ENCODE data around the gene RBFOX2. TPM values are rescaled to one million over a fixed set of nuclear protein-coding genes. Genes with fewer than 3 reads are reported as not detected.

RBFOX2 gene
- total and polyA plus RNA-seq, 4 donors: 29.9 to 152 (median 80.0) TPM

DNA sequence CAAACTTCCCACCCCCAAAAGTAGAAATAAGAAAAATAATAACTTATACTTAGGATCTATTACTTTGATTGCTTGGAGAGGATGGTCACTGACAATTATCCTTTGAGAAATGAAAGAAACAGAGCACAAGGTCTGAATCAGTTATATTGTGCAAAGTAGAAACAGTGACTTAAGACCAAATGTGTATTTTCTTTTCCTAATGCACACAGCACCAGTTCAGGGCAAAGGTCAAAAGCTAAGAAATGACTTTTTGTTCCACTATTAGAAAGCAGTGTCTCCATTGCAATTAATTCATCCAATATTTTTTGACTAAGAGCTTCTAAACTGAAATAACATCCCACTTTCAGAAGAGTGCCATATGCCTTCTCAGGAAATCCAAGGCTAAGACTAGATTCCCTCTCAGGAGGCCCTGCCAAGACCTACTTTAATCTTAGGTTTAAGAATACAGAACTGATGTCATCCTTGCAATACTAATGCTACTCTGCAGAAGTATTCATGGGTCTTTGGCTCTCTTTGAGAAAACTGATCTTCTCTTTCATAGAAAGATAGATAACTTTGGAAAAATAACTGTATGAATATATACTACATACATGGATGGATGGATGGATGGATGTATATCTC lies 164.0 kb downstream of the RBFOX2 start:
- no peak for ATAC-seq (ENCODE audit: low FRiP score)
- no peak overlapping the region for H3K27ac ChIP-seq (ENCODE audit: low read depth in 1 of 2, low read length in 2 of 2)
- H3K27me3 ChIP-seq (ENCODE audit: control insufficient read depth in 1 of 2, insufficient read depth in 2 of 2, low read length in 1 of 2): no peaks in the 10 kb centered on the region
- H3K9me3 ChIP-seq (ENCODE audit: control insufficient read depth, low read length): no peaks in the 10 kb centered on the region
- intact Hi-C loops (cut with DNase I): no loop called here
- no peaks in the 10 kb centered on the region for H3K36me3 ChIP-seq (ENCODE audit: control insufficient read depth in 1 of 2, insufficient read depth in 2 of 2, low read length in 1 of 2)
- H3K4me3 ChIP-seq (ENCODE audit: low read length in 2 of 2): no peak overlapping the region
- no peak for DNase-seq
- peaks cover 5 to 7% of the 10 kb centered on the region in 2 donors for H3K4me1 ChIP-seq (ENCODE audit: control insufficient read depth in 1 of 2, insufficient read depth in 2 of 2, low read length in 2 of 2)

DNA sequence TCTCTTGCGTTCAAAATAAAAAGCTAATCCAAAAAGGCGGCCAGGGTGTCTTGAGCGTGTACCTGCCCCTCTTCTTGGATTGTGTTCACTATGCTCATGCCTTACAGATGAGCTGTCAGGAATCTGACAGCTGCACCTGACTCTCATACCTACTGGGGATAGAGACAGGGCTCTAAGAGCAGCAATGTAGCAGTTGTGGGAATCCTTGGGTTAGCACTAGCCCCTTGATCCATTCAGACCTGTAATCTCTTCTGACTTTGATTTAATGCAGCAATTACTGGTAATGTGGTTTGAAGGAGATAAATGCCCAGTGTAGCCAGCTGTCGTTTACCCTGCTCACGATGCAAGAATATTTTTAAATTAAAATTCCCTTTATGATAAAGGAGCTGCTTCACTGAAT lies 165.2 kb downstream of the RBFOX2 start:
- WGBS, 2 donors: 43 to 52% methylated on average over 5 of the region's 5 CpGs
- intact Hi-C loops (cut with DNase I): no loop called here

DNA sequence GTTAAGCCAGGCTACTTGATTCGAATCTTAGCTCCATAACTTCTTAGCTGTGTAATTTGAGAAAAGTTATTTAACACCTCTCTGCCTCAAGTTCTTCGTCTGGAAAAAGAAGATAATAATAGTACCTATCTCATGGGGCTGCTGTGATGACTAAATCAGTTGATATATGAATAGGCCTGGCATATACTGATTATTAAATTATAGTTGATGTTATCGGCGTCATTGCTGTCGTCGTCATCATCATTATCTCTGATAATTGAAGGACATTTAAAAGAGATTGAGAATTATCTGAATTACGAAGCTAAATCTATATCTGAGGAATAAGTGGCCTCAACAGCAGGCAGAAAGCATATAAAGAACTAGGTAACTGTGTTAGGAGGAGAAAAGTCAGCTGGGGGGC lies 165.9 kb downstream of the RBFOX2 start:
- Histone ChIP-seq H3K9me3 (ENCODE audit: control insufficient read depth, low read length) (no peaks in the 10 kb centered on the region), H3K27me3 (ENCODE audit: control insufficient read depth in 1 of 2, insufficient read depth in 2 of 2, low read length in 1 of 2) (no peaks in the 10 kb centered on the region), H3K36me3 (ENCODE audit: control insufficient read depth in 1 of 2, insufficient read depth in 2 of 2, low read length in 1 of 2) (no peaks in the 10 kb centered on the region), H3K4me1 (ENCODE audit: control insufficient read depth in 1 of 2, insufficient read depth in 2 of 2, low read length in 2 of 2) (peaks cover 3 to 7% of the 10 kb centered on the region in 2 donors), H3K27ac (ENCODE audit: low read depth in 1 of 2, low read length in 2 of 2) (no peak overlapping the region), H3K4me3 (ENCODE audit: low read length in 2 of 2) (no peak overlapping the region)
- ATAC-seq (ENCODE audit: low FRiP score) (no peak), DNase-seq (no peak)
- intact Hi-C loops (cut with DNase I): no loop called here
- WGBS, 2 donors: 76 to 80% methylated on average over 7 of the region's 7 CpGs

More for the DNA sequence above, 165.2 kb downstream of the RBFOX2 start:
- no peaks in the 10 kb centered on the region for H3K9me3 ChIP-seq (ENCODE audit: control insufficient read depth, low read length)
- H3K36me3 ChIP-seq (ENCODE audit: control insufficient read depth in 1 of 2, insufficient read depth in 2 of 2, low read length in 1 of 2): no peaks in the 10 kb centered on the region
- peaks cover 3 to 7% of the 10 kb centered on the region in 2 donors for H3K4me1 ChIP-seq (ENCODE audit: control insufficient read depth in 1 of 2, insufficient read depth in 2 of 2, low read length in 2 of 2)
- no peak for DNase-seq
- H3K27ac ChIP-seq (ENCODE audit: low read depth in 1 of 2, low read length in 2 of 2): no peak overlapping the region
- ATAC-seq (ENCODE audit: low FRiP score): no peak
- no peaks in the 10 kb centered on the region for H3K27me3 ChIP-seq (ENCODE audit: control insufficient read depth in 1 of 2, insufficient read depth in 2 of 2, low read length in 1 of 2)
- no peak overlapping the region for H3K4me3 ChIP-seq (ENCODE audit: low read length in 2 of 2)

DNA sequence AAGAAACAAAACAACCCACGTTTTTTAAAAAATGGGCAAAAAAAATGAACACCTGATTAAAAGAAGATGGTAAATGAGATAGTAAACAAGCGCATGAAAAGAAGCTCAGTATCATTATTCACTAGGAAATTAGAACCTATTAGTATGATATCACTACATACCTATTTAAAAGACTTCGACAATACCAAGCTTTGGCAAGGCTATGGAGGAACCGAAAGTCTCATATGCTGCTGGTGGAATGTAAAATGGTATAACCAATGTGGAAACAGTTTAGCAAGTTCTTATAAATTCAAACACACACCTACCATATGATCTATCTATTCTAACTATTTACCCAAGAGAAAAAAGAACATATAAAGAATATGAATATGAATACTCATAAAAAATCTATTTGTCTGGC lies 167.2 kb downstream of the RBFOX2 start:
- Histone ChIP-seq H3K9me3 (ENCODE audit: control insufficient read depth, low read length) (no peaks in the 10 kb centered on the region), H3K36me3 (ENCODE audit: control insufficient read depth in 1 of 2, insufficient read depth in 2 of 2, low read length in 1 of 2) (no peaks in the 10 kb centered on the region), H3K27ac (ENCODE audit: low read depth in 1 of 2, low read length in 2 of 2) (no peak overlapping the region), H3K4me3 (ENCODE audit: low read length in 2 of 2) (no peak overlapping the region), H3K4me1 (ENCODE audit: control insufficient read depth in 1 of 2, insufficient read depth in 2 of 2, low read length in 2 of 2) (peaks cover 3 to 6% of the 10 kb centered on the region in 2 donors), H3K27me3 (ENCODE audit: control insufficient read depth in 1 of 2, insufficient read depth in 2 of 2, low read length in 1 of 2) (no peaks in the 10 kb centered on the region)
- no peak for DNase-seq
- WGBS, 2 donors: 93% methylated on average over 4 of the region's 4 CpGs
- intact Hi-C loops (cut with DNase I): no loop called here
- ATAC-seq (ENCODE audit: low FRiP score): no peak

DNA sequence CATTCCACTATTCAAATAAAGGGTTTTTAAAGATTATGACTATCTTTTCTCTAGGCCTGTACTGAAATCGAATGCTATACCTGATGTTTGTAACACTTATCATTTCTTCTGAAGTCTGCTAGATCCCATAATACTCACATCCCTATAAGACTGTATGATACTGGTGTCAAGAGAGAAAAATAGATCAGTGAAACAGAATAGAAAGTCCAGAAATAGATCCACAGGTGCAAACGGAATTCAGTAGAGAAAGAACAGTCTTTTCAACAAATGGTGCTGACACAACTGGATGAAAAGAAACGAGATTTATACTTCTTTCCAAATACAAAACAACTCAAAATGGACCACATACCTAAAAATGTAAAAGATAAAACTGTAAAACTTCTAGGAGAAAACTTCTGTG lies 167.8 kb downstream of the RBFOX2 start:
- H3K27ac ChIP-seq (ENCODE audit: low read depth in 1 of 2, low read length in 2 of 2): no peak overlapping the region
- 65 to 67% methylated on average over 3 of the region's 3 CpGs for WGBS, 2 donors

DNA sequence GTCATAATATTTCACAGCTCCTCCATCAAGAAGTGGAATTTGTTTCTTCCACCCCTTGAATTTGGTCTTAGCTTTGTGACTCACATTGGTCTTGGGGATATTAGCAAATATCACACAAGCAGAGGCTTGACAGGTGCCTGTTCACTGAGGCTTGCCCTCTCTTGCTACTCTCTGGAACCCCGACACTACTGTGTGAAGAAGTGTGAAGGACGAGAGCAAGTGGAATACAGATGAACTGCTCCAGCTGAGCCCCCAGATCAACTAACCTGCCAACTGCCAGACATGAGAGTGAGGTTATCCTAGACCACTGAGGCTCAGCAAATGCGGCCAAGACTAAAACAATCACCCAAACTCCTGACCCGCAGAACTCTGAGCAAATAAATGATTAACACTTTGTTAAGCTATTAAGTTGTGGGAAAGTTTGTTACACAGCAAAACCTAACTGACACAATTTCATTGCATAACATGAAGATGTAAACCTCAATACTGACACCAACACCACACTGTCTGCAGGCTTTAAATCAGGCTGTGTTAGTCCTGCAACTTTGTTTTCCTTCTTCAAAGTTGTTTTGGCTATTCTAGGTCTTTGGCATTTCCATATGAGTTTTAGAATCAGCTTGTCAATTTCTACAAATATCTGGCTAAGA lies 168.4 kb downstream of the RBFOX2 start:
- no peak overlapping the region for H3K4me3 ChIP-seq (ENCODE audit: low read length in 2 of 2)
- WGBS, 2 donors: 91 to 93% methylated on average over 4 of the region's 4 CpGs
- peaks cover 3 to 5% of the 10 kb centered on the region in 2 donors for H3K4me1 ChIP-seq (ENCODE audit: control insufficient read depth in 1 of 2, insufficient read depth in 2 of 2, low read length in 2 of 2)
- ATAC-seq (ENCODE audit: low FRiP score) (no peak), DNase-seq (no peak)
- H3K9me3 ChIP-seq (ENCODE audit: control insufficient read depth, low read length): no peaks in the 10 kb centered on the region
- H3K27me3 ChIP-seq (ENCODE audit: control insufficient read depth in 1 of 2, insufficient read depth in 2 of 2, low read length in 1 of 2): no peaks in the 10 kb centered on the region
- no peaks in the 10 kb centered on the region for H3K36me3 ChIP-seq (ENCODE audit: control insufficient read depth in 1 of 2, insufficient read depth in 2 of 2, low read length in 1 of 2)
- H3K27ac ChIP-seq (ENCODE audit: low read depth in 1 of 2, low read length in 2 of 2): no peak overlapping the region
- intact Hi-C loops (cut with DNase I): no loop called here

More for the DNA sequence above, 167.8 kb downstream of the RBFOX2 start:
- ATAC-seq (ENCODE audit: low FRiP score) (no peak), DNase-seq (no peak)
- intact Hi-C loops (cut with DNase I): no loop called here
- Histone ChIP-seq H3K36me3 (ENCODE audit: control insufficient read depth in 1 of 2, insufficient read depth in 2 of 2, low read length in 1 of 2) (no peaks in the 10 kb centered on the region), H3K4me1 (ENCODE audit: control insufficient read depth in 1 of 2, insufficient read depth in 2 of 2, low read length in 2 of 2) (peaks cover 3 to 5% of the 10 kb centered on the region in 2 donors), H3K4me3 (ENCODE audit: low read length in 2 of 2) (no peak overlapping the region), H3K27me3 (ENCODE audit: control insufficient read depth in 1 of 2, insufficient read depth in 2 of 2, low read length in 1 of 2) (no peaks in the 10 kb centered on the region), H3K9me3 (ENCODE audit: control insufficient read depth, low read length) (no peaks in the 10 kb centered on the region)

DNA sequence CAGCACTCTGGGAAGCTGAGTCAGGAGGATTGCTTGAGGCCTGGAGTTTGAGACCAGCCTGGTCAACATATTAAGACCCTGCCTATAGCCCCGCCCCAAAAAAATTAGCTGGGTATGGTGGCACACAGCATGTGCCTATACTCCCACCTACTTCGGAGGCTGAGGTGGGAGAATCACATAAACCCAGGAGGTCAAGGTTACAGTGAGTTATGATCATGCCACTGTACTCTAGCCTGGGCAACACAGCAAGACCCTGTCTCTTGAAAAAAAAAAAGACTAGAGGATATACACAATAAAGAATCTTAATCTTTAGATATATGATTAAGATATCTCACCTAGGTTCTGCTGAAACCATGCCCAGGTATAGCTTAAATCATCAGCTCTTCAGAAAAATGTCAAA lies 174.3 kb downstream of the RBFOX2 start:
- Histone ChIP-seq H3K36me3 (ENCODE audit: control insufficient read depth in 1 of 2, insufficient read depth in 2 of 2, low read length in 1 of 2) (no peaks in the 10 kb centered on the region), H3K9me3 (ENCODE audit: control insufficient read depth, low read length) (no peaks in the 10 kb centered on the region), H3K27me3 (ENCODE audit: control insufficient read depth in 1 of 2, insufficient read depth in 2 of 2, low read length in 1 of 2) (no peaks in the 10 kb centered on the region), H3K27ac (ENCODE audit: low read depth in 1 of 2, low read length in 2 of 2) (no peak overlapping the region), H3K4me3 (ENCODE audit: low read length in 2 of 2) (no peak overlapping the region), H3K4me1 (ENCODE audit: control insufficient read depth in 1 of 2, insufficient read depth in 2 of 2, low read length in 2 of 2) (no peaks in the 10 kb centered on the region)
- DNase-seq (no peak), ATAC-seq (ENCODE audit: low FRiP score) (no peak)
- 96 to 98% methylated on average over 2 of the region's 2 CpGs for WGBS, 2 donors
- intact Hi-C loops (cut with DNase I): no loop called here

DNA sequence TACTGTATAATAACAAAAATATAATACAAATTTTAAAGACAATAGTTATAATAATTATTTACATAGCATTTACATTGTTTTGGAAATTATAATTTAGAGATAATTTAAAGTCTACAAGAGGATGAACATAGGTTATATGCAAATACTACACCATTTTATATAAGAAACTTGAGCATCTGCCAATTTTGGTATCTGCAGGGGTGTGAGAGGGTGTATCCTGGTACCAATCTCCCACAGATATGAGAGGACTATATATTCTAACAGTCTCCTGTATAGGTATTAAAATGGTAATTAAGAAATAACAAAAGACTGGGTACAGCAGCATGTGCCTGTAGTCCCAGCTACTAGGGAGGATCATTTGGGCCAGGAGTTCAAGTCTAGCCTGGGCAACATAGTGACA lies 176.5 kb downstream of the RBFOX2 start:
- intact Hi-C loops (cut with DNase I): no loop called here
- ATAC-seq (ENCODE audit: low FRiP score) (no peak), DNase-seq (no peak)
- Histone ChIP-seq H3K9me3 (ENCODE audit: control insufficient read depth, low read length) (no peaks in the 10 kb centered on the region), H3K27me3 (ENCODE audit: control insufficient read depth in 1 of 2, insufficient read depth in 2 of 2, low read length in 1 of 2) (no peaks in the 10 kb centered on the region), H3K27ac (ENCODE audit: low read depth in 1 of 2, low read length in 2 of 2) (no peak overlapping the region), H3K4me3 (ENCODE audit: low read length in 2 of 2) (no peak overlapping the region), H3K4me1 (ENCODE audit: control insufficient read depth in 1 of 2, insufficient read depth in 2 of 2, low read length in 2 of 2) (no peaks in the 10 kb centered on the region), H3K36me3 (ENCODE audit: control insufficient read depth in 1 of 2, insufficient read depth in 2 of 2, low read length in 1 of 2) (no peaks in the 10 kb centered on the region)

DNA sequence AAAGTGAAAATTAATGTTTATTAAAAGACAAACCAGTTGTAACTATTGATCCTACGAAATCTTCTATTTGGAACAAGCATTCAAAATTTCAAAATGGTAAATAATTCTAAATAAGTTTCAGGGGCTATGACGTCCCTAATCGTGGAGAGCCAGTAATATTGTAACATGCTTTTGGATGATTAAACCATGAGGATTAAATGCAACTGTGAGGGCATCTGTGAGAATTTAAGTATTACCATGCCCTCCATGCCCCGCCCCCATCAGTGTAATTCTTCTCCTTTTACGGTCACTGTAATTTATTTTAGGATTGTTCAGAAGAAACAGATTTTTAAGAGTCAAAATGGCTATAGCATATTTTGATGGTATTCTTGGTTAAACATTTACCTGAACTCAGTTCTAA lies 177.8 kb downstream of the RBFOX2 start:
- Histone ChIP-seq H3K4me1 (ENCODE audit: control insufficient read depth in 1 of 2, insufficient read depth in 2 of 2, low read length in 2 of 2) (no peaks in the 10 kb centered on the region), H3K27me3 (ENCODE audit: control insufficient read depth in 1 of 2, insufficient read depth in 2 of 2, low read length in 1 of 2) (no peaks in the 10 kb centered on the region), H3K36me3 (ENCODE audit: control insufficient read depth in 1 of 2, insufficient read depth in 2 of 2, low read length in 1 of 2) (no peaks in the 10 kb centered on the region), H3K27ac (ENCODE audit: low read depth in 1 of 2, low read length in 2 of 2) (no peak overlapping the region), H3K4me3 (ENCODE audit: low read length in 2 of 2) (no peak overlapping the region), H3K9me3 (ENCODE audit: control insufficient read depth, low read length) (no peaks in the 10 kb centered on the region)
- ATAC-seq (ENCODE audit: low FRiP score): no peak
- WGBS, 2 donors: 67 to 71% methylated on average over 5 of the region's 5 CpGs
- DNase-seq: no peak
- intact Hi-C loops (cut with DNase I): no loop called here

Measured in aorta (tissue), 5 donors.